IPS-18a (cell line): ENCODE measurements around the gene MYO10.

Experiments
- H3K27ac ChIP-seq: one replicate; pipeline ENCODE4 v1.5.1; 2013; ENCODE audit warnings: low read length
- H3K27me3 ChIP-seq: one replicate; pipeline ENCODE4 v1.6.1; 2013; ENCODE audit warnings: mild to moderate bottlenecking, low read length; ENCODE audit not compliant: control insufficient read depth, insufficient read depth
- H3K36me3 ChIP-seq: one replicate; pipeline ENCODE4 v1.6.1; 2013; ENCODE audit warnings: low read depth, low read length; ENCODE audit not compliant: control insufficient read depth
- H3K4me1 ChIP-seq: one replicate; pipeline ENCODE4 v1.6.1; 2013; ENCODE audit warnings: low read depth, low read length; ENCODE audit not compliant: control insufficient read depth
- H3K4me3 ChIP-seq: one replicate; pipeline ENCODE4 v1.5.1; 2013; ENCODE audit warnings: low read length
- H3K9ac ChIP-seq: one replicate; pipeline ENCODE4 v1.6.1; 2013; ENCODE audit warnings: mild to moderate bottlenecking, low read length, moderate library complexity
- H3K9me3 ChIP-seq: one replicate; pipeline ENCODE4 v1.6.1; 2013; ENCODE audit warnings: low read depth, low read length; ENCODE audit not compliant: control insufficient read depth

The MYO10 gene

DNA sequence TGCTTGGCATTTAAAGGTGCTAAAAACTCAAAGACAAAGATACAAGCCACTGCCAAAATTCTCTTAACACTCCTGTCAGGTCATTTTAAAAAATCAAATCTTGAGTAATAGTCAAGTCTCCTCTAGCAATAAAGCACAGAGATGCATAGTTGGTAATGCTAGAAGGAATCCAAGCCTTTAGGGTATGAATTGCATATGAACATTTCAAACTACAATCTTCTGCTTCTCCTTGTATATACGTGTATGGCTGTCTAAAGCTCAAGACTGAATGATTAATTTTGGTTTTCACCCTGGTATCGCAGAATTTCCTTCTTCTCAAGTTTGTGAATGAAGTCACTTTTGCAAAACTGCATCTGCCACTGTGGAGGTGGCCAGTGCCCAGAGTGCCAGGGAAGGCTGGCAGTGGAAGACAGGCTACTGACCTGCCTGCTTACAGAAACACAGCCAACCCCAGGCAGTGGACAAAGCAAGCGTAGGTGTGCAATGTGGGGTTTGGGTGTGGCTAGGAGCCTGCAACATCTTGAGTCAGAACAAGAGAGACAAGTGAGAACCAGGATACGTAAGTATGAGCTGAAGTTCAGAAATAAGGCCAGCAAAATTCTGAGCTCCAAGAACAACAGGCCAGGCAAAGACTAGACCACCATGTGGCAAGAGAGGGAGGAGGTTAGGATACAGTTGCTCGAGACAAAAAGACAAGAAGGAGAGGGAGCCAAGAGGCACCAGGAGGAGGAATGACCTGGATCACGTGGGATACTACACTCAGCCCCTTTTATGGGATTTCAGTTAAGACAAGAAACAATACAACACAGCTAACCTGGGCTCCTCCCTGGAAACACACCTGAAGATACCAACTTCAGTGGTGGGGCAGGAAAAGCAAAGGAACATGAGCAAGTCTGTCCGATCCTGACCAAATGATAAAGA, 22.6 kb downstream of the MYO10 start:
- Histone ChIP-seq H3K4me1 (no peaks in the 10 kb centered on the region), H3K27ac (no peak overlapping the region)

DNA sequence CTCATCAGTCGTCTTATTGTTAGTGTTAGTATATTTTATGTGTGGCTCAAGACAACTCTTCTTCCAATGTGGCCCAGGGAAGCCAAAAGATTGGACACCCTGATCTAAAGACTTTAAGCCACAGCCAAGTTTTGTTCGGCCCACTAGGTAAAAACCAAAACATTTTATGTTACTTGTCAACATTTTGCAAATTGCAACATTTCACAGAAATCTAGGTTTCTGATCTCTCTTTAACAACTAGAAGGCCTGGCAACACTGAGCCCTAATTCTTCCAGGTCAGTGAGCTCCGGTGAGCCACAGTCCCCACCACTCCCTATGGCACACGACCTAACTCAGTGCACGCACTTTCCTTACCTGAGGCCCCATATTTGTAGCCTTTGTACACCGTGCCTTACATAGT, 24.0 kb downstream of the MYO10 start:
- H3K27ac ChIP-seq: no peak overlapping the region
- H3K4me1 ChIP-seq: no peaks in the 10 kb centered on the region
- H3K4me3 ChIP-seq: no peak overlapping the region
- H3K9me3 ChIP-seq: no peaks in the 10 kb centered on the region
- H3K36me3 ChIP-seq: no peaks in the 10 kb centered on the region
- H3K9ac ChIP-seq: no peak overlapping the region
- no peaks in the 10 kb centered on the region for H3K27me3 ChIP-seq

More for the DNA sequence above, 22.6 kb downstream of the MYO10 start:
- no peaks in the 10 kb centered on the region for H3K36me3 ChIP-seq
- no peaks in the 10 kb centered on the region for H3K27me3 ChIP-seq
- H3K9ac ChIP-seq: no peak overlapping the region
- no peak overlapping the region for H3K4me3 ChIP-seq
- no peaks in the 10 kb centered on the region for H3K9me3 ChIP-seq

DNA sequence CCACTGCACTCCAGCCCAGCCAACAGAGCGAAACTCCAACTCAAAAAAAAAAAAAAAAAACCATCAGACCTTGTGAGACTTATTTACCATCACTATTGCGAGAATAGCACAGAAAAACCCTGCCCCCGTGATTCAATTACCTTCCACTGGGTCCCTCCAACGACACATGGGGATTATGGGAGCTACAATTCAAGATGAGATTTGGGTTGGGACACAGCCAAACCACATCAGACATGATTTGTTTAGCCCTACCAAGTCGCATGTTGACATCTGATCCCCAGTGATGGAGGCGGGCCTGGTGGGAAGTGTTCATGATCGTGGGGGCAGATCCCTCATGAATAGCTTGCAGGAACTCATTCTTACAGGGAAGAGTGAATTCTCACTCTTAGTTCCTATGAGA, 26.6 kb downstream of the MYO10 start:
- Histone ChIP-seq H3K9ac (no peak overlapping the region), H3K27me3 (no peaks in the 10 kb centered on the region), H3K9me3 (no peaks in the 10 kb centered on the region), H3K4me1 (no peaks in the 10 kb centered on the region), H3K27ac (no peak overlapping the region), H3K36me3 (no peaks in the 10 kb centered on the region), H3K4me3 (no peak overlapping the region)

DNA sequence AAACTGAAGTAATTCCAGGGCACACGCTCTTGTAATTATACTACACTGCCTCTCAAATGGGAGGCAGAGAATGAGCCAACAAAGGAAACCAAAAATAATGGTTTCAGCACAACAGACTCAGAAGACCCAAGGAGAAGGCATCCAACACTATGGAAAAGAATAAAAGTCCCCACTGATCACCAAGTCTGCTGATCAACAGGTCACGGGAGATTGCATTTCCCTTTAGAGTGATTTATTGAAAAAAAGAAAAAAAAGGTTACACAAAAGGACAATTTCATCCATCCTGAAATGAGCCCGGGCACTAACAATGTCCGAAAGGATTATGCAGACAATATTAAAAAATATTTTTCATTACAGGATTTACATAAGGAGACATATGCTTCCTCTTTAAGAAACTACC, 28.8 kb downstream of the MYO10 start:
- H3K27ac ChIP-seq: no peak overlapping the region

DNA sequence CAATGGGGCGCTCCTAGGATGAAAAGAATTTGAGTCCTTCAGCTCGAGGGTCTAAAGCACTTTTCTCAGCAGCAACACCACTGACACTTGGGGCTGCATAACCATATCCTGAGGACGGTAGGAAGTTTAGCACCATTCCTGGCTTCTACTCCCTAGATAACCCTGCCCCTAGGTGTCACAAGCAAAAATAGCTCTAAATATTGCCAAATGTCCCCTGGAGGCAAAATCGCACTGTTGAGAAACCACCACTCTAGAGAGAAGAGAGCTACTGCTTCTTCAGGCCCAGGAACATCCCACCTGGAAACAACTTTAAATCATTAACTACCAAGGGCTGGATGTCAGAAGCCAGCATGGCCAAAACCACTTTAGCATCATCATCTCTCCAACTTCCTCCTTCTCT, 29.8 kb downstream of the MYO10 start:
- no peak overlapping the region for H3K9ac ChIP-seq

More for the DNA sequence above, 28.8 kb downstream of the MYO10 start:
- Histone ChIP-seq H3K4me1 (no peaks in the 10 kb centered on the region), H3K36me3 (no peaks in the 10 kb centered on the region), H3K4me3 (no peak overlapping the region), H3K9ac (no peak overlapping the region), H3K27me3 (no peaks in the 10 kb centered on the region), H3K9me3 (no peaks in the 10 kb centered on the region)

DNA sequence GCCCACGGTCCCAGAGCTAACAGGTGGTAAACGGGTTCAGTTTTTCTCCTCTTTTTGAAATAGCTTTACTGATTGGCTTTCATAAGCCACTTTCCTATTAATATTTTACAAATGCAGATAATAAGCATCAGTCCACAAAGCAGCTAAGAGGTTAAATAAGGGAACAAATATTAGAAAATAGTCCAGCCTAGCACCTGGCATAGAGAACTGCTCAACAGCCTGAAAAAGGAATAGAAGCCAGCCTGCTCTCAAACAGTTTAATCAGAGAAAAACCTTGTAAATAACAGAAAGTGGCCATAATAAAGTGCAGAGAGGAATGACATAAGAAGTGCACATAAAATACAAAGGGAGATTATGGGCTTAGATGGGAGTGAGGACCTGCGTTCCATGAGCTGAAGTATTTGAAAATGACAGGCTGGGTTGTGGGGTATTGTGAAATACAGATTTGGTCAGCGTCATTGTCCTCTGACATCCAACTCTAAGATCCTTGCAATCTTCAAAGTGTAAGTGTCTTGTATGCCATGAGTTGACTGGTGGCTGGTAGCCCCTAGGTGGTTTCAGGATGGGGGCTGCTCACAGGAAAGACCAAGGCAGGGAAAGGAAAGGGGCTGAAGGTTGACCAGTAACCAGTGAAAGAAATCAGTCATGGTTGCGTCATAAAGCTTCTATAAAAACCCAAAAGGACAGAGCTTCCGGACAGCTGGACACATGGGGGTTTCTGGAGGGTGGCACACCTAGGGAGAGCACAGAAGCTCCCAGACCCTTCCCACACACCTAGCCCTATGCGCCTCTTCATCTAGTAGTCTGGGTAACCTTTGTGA, 32.4 kb downstream of the MYO10 start:
- H3K9ac ChIP-seq: no peak overlapping the region
- H3K9me3 ChIP-seq: no peaks in the 10 kb centered on the region
- no peak overlapping the region for H3K4me3 ChIP-seq
- no peak overlapping the region for H3K27ac ChIP-seq
- H3K4me1 ChIP-seq: peaks cover 20% of the 10 kb centered on the region
- H3K27me3 ChIP-seq: no peaks in the 10 kb centered on the region
- no peaks in the 10 kb centered on the region for H3K36me3 ChIP-seq

More for the DNA sequence above, 29.8 kb downstream of the MYO10 start:
- H3K4me3 ChIP-seq: no peak overlapping the region
- H3K36me3 ChIP-seq: no peaks in the 10 kb centered on the region
- peaks cover 5% of the 10 kb centered on the region for H3K4me1 ChIP-seq
- H3K27ac ChIP-seq: no peak overlapping the region
- H3K27me3 ChIP-seq: no peaks in the 10 kb centered on the region
- H3K9me3 ChIP-seq: no peaks in the 10 kb centered on the region

DNA sequence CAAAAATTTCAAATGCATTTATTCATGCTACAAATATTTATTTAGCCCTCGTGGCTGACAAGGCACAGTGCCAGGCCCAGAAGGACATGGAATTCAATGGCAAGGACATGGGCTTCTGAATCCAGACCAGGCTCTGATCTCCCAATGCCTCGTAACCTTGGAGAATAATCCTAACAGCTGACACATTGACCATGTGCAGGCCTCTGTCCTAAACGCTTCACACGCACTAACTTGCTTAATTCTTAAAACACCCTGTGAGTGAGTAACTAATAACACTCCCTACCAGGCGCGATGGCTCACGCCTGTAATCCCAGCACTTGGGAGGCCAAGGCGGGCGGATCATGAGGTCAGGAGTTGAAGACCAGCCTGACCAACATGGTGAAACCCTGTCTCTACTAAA, 33.2 kb downstream of the MYO10 start:
- H3K27ac ChIP-seq: no peak overlapping the region

DNA sequence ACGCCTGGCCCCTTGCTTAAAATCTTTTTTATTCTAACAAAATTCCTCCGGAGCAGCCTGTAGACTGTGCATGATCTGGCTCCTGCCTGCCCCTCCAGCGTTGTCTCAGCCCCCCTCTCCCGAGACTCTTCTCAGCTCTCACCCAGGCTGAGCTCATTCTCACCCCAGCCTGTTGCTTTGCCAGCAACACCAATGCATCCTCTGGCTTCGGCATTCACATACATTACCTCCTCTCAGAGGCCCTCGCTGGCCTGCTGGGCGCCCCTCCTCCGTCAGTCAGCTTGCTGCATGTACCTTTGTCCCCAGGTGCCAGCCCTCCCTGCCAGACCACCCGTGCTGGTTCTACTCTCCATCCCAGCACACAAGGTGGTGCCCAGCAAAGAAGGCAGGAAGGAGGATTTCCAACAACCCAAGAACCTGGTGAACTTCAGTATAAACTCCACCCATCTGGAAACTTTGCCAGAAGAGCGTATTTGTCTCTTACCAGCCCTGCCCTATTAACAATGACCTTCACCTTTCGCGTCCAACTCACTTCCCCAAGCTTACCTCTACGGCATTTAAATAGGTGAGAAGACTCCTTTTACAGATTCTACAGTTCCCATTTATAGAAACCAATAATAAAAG, 35.0 kb downstream of the MYO10 start:
- peaks cover 38% of the 10 kb centered on the region for H3K4me1 ChIP-seq
- no peaks in the 10 kb centered on the region for H3K9me3 ChIP-seq
- peak overlapping the region; percentile 11 for H3K4me3 ChIP-seq
- H3K36me3 ChIP-seq: no peaks in the 10 kb centered on the region
- no peak overlapping the region for H3K27ac ChIP-seq
- H3K9ac ChIP-seq: no peak overlapping the region
- no peaks in the 10 kb centered on the region for H3K27me3 ChIP-seq

More for the DNA sequence above, 33.2 kb downstream of the MYO10 start:
- Histone ChIP-seq H3K4me1 (peaks cover 21% of the 10 kb centered on the region), H3K4me3 (no peak overlapping the region), H3K9me3 (no peaks in the 10 kb centered on the region), H3K27me3 (no peaks in the 10 kb centered on the region), H3K9ac (no peak overlapping the region), H3K36me3 (no peaks in the 10 kb centered on the region)

DNA sequence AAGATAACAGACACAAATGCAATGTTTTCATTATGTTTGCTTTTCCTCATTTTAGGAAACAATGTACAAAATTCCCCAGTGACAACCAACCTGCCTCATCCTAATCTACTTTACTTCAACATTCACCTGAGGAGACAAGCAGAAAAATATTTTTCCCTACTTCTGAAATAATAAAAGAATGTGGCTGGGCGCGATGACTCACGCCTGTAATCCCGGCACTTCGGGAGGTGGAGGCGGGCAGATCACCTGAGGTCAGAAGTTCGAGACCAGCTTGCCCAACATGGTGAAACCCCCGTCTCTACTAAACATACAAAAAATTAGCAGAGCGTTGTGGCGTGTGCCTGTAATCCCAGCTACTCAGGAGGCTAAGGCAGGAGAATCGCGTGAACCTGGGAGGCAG, 36.9 kb downstream of the MYO10 start:
- no peak overlapping the region for H3K4me3 ChIP-seq
- no peak overlapping the region for H3K9ac ChIP-seq
- H3K36me3 ChIP-seq: no peaks in the 10 kb centered on the region
- peaks cover 55% of the 10 kb centered on the region for H3K4me1 ChIP-seq
- H3K27ac ChIP-seq: no peak overlapping the region
- no peaks in the 10 kb centered on the region for H3K9me3 ChIP-seq
- H3K27me3 ChIP-seq: no peaks in the 10 kb centered on the region

DNA sequence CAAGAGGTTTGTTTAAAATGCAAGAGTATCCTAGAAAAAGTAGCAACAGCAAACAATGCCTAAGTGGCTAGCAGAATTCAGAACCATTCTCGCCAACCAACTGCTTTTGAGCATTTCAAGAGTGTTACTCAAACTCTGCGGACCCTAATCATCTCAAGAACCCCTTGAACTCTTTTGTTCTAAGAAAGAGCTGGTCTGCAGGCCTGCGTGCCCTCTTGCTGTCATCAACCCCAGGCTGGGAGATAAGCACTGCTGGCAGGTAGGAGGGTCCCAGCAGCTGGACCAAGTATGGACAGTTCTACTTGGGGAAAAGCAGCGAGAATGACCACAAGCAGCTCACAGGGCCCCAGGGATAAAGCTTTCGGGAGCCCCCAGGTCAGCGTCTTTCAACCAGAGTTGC, 38.3 kb downstream of the MYO10 start:
- Histone ChIP-seq H3K9me3 (no peaks in the 10 kb centered on the region), H3K27me3 (no peaks in the 10 kb centered on the region), H3K4me3 (no peak overlapping the region), H3K4me1 (peaks cover 57% of the 10 kb centered on the region), H3K27ac (no peak overlapping the region), H3K9ac (no peak overlapping the region), H3K36me3 (no peaks in the 10 kb centered on the region)

DNA sequence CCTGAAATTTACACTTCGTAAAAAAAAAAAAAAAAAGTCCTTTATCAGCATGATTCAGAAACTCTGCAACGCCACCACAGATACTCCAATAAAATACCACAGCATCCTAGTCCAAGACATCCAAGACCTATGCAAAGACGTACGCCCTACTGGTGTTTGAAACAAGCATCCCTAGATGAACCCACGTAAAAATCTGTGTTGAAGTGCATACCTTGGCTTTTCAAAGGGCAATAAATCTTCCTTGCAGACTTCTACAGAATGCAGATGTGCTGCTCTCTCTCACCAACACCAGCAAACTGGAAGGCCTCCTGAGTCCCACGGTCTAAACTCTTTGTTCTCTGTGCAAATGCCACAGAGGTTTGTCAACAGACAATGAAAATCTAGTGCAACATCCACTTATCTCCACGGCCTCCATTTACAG, 38.8 kb downstream of the MYO10 start:
- Histone ChIP-seq H3K9me3 (no peaks in the 10 kb centered on the region), H3K36me3 (no peaks in the 10 kb centered on the region), H3K27ac (no peak overlapping the region), H3K27me3 (no peaks in the 10 kb centered on the region), H3K4me3 (no peak overlapping the region), H3K9ac (no peak overlapping the region), H3K4me1 (peaks cover 57% of the 10 kb centered on the region)
